Keratinocyte (primary cell): ENCODE measurements around the gene NOLC1. TPM values are rescaled to one million over a fixed set of nuclear protein-coding genes. Genes with fewer than 3 reads are reported as not detected.

ENCODE experiments used
- DNase-seq: peaks from one replicate; pipeline ENCODE4 v3.0.0-alpha.2; 2011; ENCODE audit warnings: low read depth, missing footprints, low spot score
- FAIRE-seq: peaks from 2 replicates; lab custom pipeline; 2011; peaks lifted over from hg19 to GRCh38; lab: Jason Lieb, UNC
- H2AFZ ChIP-seq: 2 replicates; pipeline ENCODE4 v1.6.0; 2012; ENCODE audit warnings: low read length, control low read depth, inconsistent platforms; ENCODE audit not compliant: control insufficient read depth
- H3K27ac ChIP-seq: 2 replicates; pipeline ENCODE4 v1.5.1; 2011; ENCODE audit warnings: low read length; ENCODE audit not compliant: control insufficient read depth, insufficient read depth
- H3K27me3 ChIP-seq: 3 replicates; pipeline ENCODE4 v1.6.0; 2011; ENCODE audit warnings: low read length; ENCODE audit not compliant: control insufficient read depth, insufficient read depth; ENCODE audit errors: extremely low read depth
- H3K36me3 ChIP-seq, 2 experiments: 2 replicates in 1 of 2; 3 replicates in 1 of 2; pipeline ENCODE4 v1.5.1; 2011; ENCODE audit warnings: low read length in 2 of 2, mild to moderate bottlenecking in 1 of 2; ENCODE audit not compliant: control insufficient read depth in 2 of 2, insufficient read depth in 2 of 2; ENCODE audit errors: extremely low read depth in 1 of 2
- H3K4me1 ChIP-seq: 3 replicates; pipeline ENCODE4 v1.5.1; 2011; ENCODE audit warnings: low read length; ENCODE audit not compliant: control insufficient read depth, insufficient read depth; ENCODE audit errors: extremely low read depth
- H3K4me2 ChIP-seq: 3 replicates; pipeline ENCODE4 v1.6.0; 2011; ENCODE audit warnings: low read depth, low read length; ENCODE audit not compliant: control insufficient read depth, insufficient read depth; ENCODE audit errors: extremely low read depth
- H3K4me3 ChIP-seq, 3 experiments: fragments of 200-600 bp in 1 of 3; sonication (generic) in 1 of 3; 2 replicates in 2 of 3; 3 replicates in 1 of 3; pipeline ENCODE4 v1.5.1; 2011 to 2016; ENCODE audit warnings: low read length in 3 of 3, mild to moderate bottlenecking in 3 of 3, control low read depth in 2 of 3, inconsistent platforms in 1 of 3, low read depth in 1 of 3, mixed read lengths in 1 of 3, mixed run types in 1 of 3, moderate library complexity in 1 of 3; ENCODE audit not compliant: control insufficient read depth in 2 of 3, insufficient read depth in 2 of 3; ENCODE audit errors: extremely low read depth in 1 of 3
- H3K79me2 ChIP-seq: 2 replicates; pipeline ENCODE4 v1.6.0; 2012; ENCODE audit warnings: low read length; ENCODE audit not compliant: control insufficient read depth, insufficient read depth
- H3K9ac ChIP-seq: 3 replicates; pipeline ENCODE4 v1.6.0; 2011; ENCODE audit warnings: low read length; ENCODE audit not compliant: control insufficient read depth, insufficient read depth; ENCODE audit errors: extremely low read depth
- H3K9me1 ChIP-seq: 3 replicates; pipeline ENCODE4 v1.6.0; 2011; ENCODE audit warnings: low read length; ENCODE audit not compliant: control insufficient read depth, insufficient read depth; ENCODE audit errors: extremely low read depth
- H3K9me3 ChIP-seq: 2 replicates; pipeline ENCODE4 v1.5.1; 2012; ENCODE audit warnings: low read depth, low read length; ENCODE audit not compliant: control insufficient read depth
- H4K20me1 ChIP-seq: 3 replicates; pipeline ENCODE4 v1.6.0; 2011; ENCODE audit warnings: low read length; ENCODE audit not compliant: control insufficient read depth, insufficient read depth; ENCODE audit errors: extremely low read depth
- EZH2 ChIP-seq: IDR thresholded peaks from one replicate; pipeline ENCODE4 v1.6.1; 2012; ENCODE audit warnings: inconsistent platforms, mild to moderate bottlenecking, low read length, moderate library complexity
- dilution Hi-C: fragments of 300-500 bp; cut with MboI; formaldehyde crosslinking; loops from one replicate; pipeline ENCODE4 v1.7.0; 2020; ENCODE audit warnings: low sequenced_read_pairs; ENCODE audit not compliant: extremely low pct_ligation_motif_present
- polyA plus RNA-seq, 5 experiments: library from polyadenylated mRNA; depleted of rRNA in 3 of 5; stranded (reverse) in 3 of 5; stranded (forward) in 1 of 5; unstranded in 1 of 5; fragments of >200 nt; gene quantifications; 1 replicate in 1 of 5; 2 replicates in 3 of 5; 3 replicates in 1 of 5; pipeline versions ENCODE4 v1.2.1 to v1.2.3, GENCODE V29; 2011 to 2012; ENCODE audit warnings: missing spikeins in 2 of 5, low read depth in 1 of 5, low replicate concordance in 1 of 5
- TF ChIP-seq, protein P1 (sequence below), 3 experiments: IDR thresholded peaks in 1 of 3; conservative IDR thresholded peaks in 1 of 3; optimal IDR thresholded peaks in 1 of 3; 2 replicates in 2 of 3; 3 replicates in 1 of 3; pipeline versions ENCODE3 to v1.5.1; 2011; ENCODE audit warnings: low read length in 3 of 3, mild to moderate bottlenecking in 3 of 3, moderate library complexity in 2 of 3, control low read depth in 1 of 3, inconsistent platforms in 1 of 3; ENCODE audit not compliant: insufficient read depth in 2 of 3; ENCODE audit errors: extremely low read depth in 1 of 3

Gene NOLC1
- polyA plus RNA-seq, 1 donor (not counting 4 experiments of a cell fraction or from before 2014, with no cell fraction given) = 126 TPM

DNA sequence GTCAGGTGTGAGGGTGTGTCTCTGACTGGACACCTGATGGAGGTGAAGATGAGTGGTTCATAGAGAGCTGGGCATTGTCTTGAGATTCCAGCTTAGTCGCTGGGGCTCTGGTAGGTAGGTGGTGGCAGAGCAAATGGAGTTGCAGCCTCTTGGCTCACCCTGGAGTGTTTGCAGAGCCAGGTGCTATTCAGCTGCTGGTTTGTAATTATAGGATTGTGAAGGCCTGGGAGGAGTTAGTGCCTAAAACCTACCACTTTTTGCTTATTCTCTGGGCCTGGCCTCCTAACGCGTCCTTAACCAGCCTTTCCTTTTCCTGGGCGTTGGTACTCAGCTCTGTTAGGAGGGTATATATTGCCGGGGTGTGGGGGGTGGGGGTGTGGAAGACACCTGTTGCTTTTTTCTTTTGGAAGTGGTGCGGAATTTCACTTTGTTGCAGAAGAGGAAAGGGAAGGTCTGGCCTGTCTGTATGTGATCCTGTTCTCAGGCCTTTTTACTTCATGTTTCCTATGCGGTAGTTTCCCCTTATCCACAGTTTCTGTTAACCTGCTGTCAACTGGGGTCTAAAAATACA, 16.1 kb upstream of the NOLC1 start:
- H3K9me3 ChIP-seq = no peaks in the 10 kb centered on the region
- DNase-seq (no peak), FAIRE-seq (no peak)
- peaks cover 56% of the 10 kb centered on the region for H4K20me1 ChIP-seq
- peak overlapping the region; percentile 56 for H3K4me2 ChIP-seq
- peak overlapping the region in 2 of 3 experiments; percentile 22 to 46 for H3K4me3 ChIP-seq
- H3K79me2 ChIP-seq = peaks cover 82% of the 10 kb centered on the region
- no peak for TF ChIP-seq EZH2
- TF ChIP-seq, protein P1, sequence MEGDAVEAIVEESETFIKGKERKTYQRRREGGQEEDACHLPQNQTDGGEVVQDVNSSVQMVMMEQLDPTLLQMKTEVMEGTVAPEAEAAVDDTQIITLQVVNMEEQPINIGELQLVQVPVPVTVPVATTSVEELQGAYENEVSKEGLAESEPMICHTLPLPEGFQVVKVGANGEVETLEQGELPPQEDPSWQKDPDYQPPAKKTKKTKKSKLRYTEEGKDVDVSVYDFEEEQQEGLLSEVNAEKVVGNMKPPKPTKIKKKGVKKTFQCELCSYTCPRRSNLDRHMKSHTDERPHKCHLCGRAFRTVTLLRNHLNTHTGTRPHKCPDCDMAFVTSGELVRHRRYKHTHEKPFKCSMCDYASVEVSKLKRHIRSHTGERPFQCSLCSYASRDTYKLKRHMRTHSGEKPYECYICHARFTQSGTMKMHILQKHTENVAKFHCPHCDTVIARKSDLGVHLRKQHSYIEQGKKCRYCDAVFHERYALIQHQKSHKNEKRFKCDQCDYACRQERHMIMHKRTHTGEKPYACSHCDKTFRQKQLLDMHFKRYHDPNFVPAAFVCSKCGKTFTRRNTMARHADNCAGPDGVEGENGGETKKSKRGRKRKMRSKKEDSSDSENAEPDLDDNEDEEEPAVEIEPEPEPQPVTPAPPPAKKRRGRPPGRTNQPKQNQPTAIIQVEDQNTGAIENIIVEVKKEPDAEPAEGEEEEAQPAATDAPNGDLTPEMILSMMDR (optimal IDR thresholded peaks at IDR 0.05 in 1 of 3, IDR thresholded peaks at IDR 0.05 in 1 of 3, conservative IDR thresholded peaks at IDR 0.05 in 1 of 3; ENCODE audit: extremely low read depth in 1 of 3, insufficient read depth in 2 of 3, low read length in 3 of 3) = no peak
- H3K9ac ChIP-seq = peak overlapping the region; percentile 13
- no peak overlapping the region for H2AFZ ChIP-seq
- peak overlapping the region; percentile 51 for H3K27ac ChIP-seq
- peaks cover 46% of the 10 kb centered on the region for H3K4me1 ChIP-seq
- dilution Hi-C loops = no loop called here
- peaks cover 10% of the 10 kb centered on the region for H3K9me1 ChIP-seq
- H3K36me3 ChIP-seq = peaks cover 37 to 48% of the 10 kb centered on the region in 2 experiments
- no peaks in the 10 kb centered on the region for H3K27me3 ChIP-seq

DNA sequence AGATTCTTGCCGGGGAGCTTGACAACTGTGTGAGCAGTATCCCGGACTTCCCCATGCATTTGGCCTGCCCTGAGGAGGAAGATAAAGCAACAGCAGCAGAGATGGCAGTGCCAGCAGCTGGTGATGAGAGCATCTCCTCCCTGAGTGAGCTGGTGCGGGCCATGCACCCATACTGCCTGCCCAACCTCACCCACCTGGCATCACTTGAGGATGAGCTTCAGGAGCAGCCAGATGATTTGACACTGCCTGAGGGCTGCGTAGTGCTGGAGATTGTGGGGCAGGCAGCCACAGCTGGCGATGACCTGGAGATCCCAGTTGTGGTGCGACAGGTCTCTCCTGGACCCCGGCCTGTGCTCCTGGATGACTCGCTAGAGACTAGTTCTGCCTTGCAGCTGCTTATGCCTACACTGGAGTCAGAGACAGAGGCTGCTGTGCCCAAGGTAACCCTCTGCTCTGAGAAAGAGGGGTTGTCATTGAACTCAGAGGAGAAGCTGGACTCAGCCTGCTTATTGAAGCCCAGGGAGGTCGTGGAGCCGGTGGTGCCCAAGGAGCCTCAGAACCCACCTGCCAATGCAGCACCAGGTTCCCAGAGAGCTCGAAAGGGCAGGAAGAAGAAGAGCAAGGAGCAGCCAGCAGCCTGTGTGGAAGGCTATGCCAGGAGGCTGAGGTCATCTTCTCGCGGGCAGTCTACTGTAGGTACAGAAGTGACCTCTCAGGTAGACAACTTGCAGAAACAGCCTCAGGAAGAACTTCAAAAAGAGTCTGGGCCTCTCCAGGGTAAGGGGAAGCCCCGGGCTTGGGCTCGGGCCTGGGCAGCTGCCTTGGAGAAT, 12.7 kb upstream of the NOLC1 start:
- FAIRE-seq = no peak
- peaks cover 57 to 68% of the 10 kb centered on the region in 2 experiments for H3K36me3 ChIP-seq
- H4K20me1 ChIP-seq = peaks cover 59% of the 10 kb centered on the region

More for the DNA sequence above, 12.7 kb upstream of the NOLC1 start:
- H3K9me3 ChIP-seq = no peaks in the 10 kb centered on the region
- peaks cover 91% of the 10 kb centered on the region for H3K79me2 ChIP-seq
- DNase-seq = no peak
- no peak overlapping the region for H3K4me2 ChIP-seq
- no peak overlapping the region for H3K4me3 ChIP-seq
- H3K27ac ChIP-seq = no peak overlapping the region
- H3K9ac ChIP-seq = no peak overlapping the region
- H3K4me1 ChIP-seq = peaks cover 28% of the 10 kb centered on the region
- dilution Hi-C loops = no loop called here
- TF ChIP-seq, protein P1 (optimal IDR thresholded peaks at IDR 0.05 in 1 of 3, IDR thresholded peaks at IDR 0.05 in 1 of 3, conservative IDR thresholded peaks at IDR 0.05 in 1 of 3; ENCODE audit: extremely low read depth in 1 of 3, insufficient read depth in 2 of 3, low read length in 3 of 3) = no peak
- TF ChIP-seq EZH2 = no peak
- peaks cover 8% of the 10 kb centered on the region for H3K9me1 ChIP-seq
- H3K27me3 ChIP-seq = no peaks in the 10 kb centered on the region
- H2AFZ ChIP-seq = no peak overlapping the region
